K562 (cell line): Measurements from ENCODE around the gene PDLIM7. TPM values are rescaled to one million over a fixed set of nuclear protein-coding genes. Genes with fewer than 3 reads are reported as not detected.
A peak's percentile ranks its signal among the peaks of the same experiment; 100 is the strongest.

Source experiments
- ATAC-seq: fragments of 200-7000 bp; cut with Tn5 transposase; 3 replicates; pipeline ENCODE4 v1.9.1; 2020; ENCODE audit warnings: moderate library complexity
- BruUV-seq: library from RNA; stranded (reverse); fragments of 400-500 nt; replicated peaks from 2 replicates; lab custom pipeline; 2021; lab: Mats Ljungman, UMichigan
- CTCF ChIA-PET: fragments of 300-600 bp; formaldehyde crosslinking; extraction: SDS; loops from one replicate; lab custom pipeline; 2021; ENCODE audit warnings: low intra/inter-chr PET ratio; lab: Yijun Ruan, JAX
- POLR2A ChIA-PET: fragments of 300-600, 350-650 bp; sonication (Branson Sonifier 250); formaldehyde crosslinking; extraction: SDS; loops from one replicate; lab custom pipeline; 2021; ENCODE audit warnings: antibody characterized with exemption, inconsistent platforms; lab: Yijun Ruan, JAX
- DNase-seq, 4 experiments: peaks; one replicate each; pipeline versions ENCODE4 v3.0.0 to v3.0.0-alpha.2; 2011 to 2018; ENCODE audit warnings: low spot score in 3 of 4, mixed read lengths in 3 of 4; ENCODE audit errors: extremely low read depth in 1 of 4
- FAIRE-seq: peaks from 2 replicates; lab custom pipeline; 2011; peaks lifted over from hg19 to GRCh38; lab: Jason Lieb, UNC
- H2AFZ ChIP-seq: 2 replicates; pipeline ENCODE4 v1.6.0; 2011; ENCODE audit warnings: low read depth, low read length, control low read depth, inconsistent platforms
- H3K27ac ChIP-seq: fragments of 200-600 bp; 3 replicates; pipeline ENCODE4 v1.8.0; 2011; ENCODE audit warnings: low read depth, mild to moderate bottlenecking, control low read depth, inconsistent platforms, low read length, moderate library complexity, mixed read lengths; ENCODE audit errors: extremely low read depth
- H3K27me3 ChIP-seq, 2 experiments: fragments of 300-600 bp in 1 of 2; 2 replicates in 1 of 2; 3 replicates in 1 of 2; pipeline versions ENCODE4 v1.6.0 to v1.8.0; 2011; ENCODE audit warnings: inconsistent platforms in 2 of 2, low read length in 2 of 2, mild to moderate bottlenecking in 1 of 2, mixed read lengths in 1 of 2, moderate library complexity in 1 of 2; ENCODE audit not compliant: control insufficient read depth in 2 of 2, insufficient read depth in 2 of 2
- H3K36me3 ChIP-seq: fragments of 300-600 bp; 3 replicates; pipeline ENCODE4 v1.8.0; 2011; ENCODE audit warnings: mild to moderate bottlenecking, low read length, inconsistent platforms; ENCODE audit not compliant: control insufficient read depth, insufficient read depth
- H3K4me1 ChIP-seq, 2 experiments: fragments of 200-600 bp in 1 of 2; replicated peaks in 1 of 2; 2 replicates in 1 of 2; 3 replicates in 1 of 2; pipeline versions ENCODE4 v1.5.1 to v1.8.0; 2011; ENCODE audit warnings: inconsistent platforms in 2 of 2, low read length in 2 of 2, mild to moderate bottlenecking in 1 of 2, mixed read lengths in 1 of 2, moderate library complexity in 1 of 2; ENCODE audit not compliant: control insufficient read depth in 2 of 2, insufficient read depth in 2 of 2
- H3K4me2 ChIP-seq: 2 replicates; pipeline ENCODE4 v1.6.1; 2011; ENCODE audit warnings: low read length, control low read depth, inconsistent platforms, mixed read lengths; ENCODE audit not compliant: insufficient read depth
- H3K4me3 ChIP-seq: fragments of 200-600 bp; sonication (generic), shearing (Covaris generic); 2 replicates; pipeline ENCODE4 v1.5.1; 2016; ENCODE audit warnings: control low read depth, inconsistent platforms
- H3K79me2 ChIP-seq: fragments of 200-600 bp; 3 replicates; pipeline ENCODE4 v1.8.0; 2011; ENCODE audit warnings: low read length, inconsistent platforms; ENCODE audit not compliant: control insufficient read depth, insufficient read depth
- H3K9ac ChIP-seq, 2 experiments: 2 replicates each; pipeline versions ENCODE4 v1.6.0 to v1.6.1; 2011; ENCODE audit warnings: low read depth in 2 of 2, low read length in 2 of 2, control low read depth in 1 of 2, inconsistent platforms in 1 of 2, mild to moderate bottlenecking in 1 of 2, mixed read lengths in 1 of 2; ENCODE audit not compliant: insufficient read depth in 1 of 2
- H3K9me1 ChIP-seq: one replicate; pipeline ENCODE4 v1.6.0; 2011; ENCODE audit warnings: inconsistent platforms, mild to moderate bottlenecking, low read length, moderate library complexity; ENCODE audit not compliant: control insufficient read depth, insufficient read depth
- H3K9me3 ChIP-seq: replicated peaks from 2 replicates; pipeline ENCODE4 v1.5.1; 2011; ENCODE audit warnings: low read depth, low read length, inconsistent platforms; ENCODE audit not compliant: control insufficient read depth, insufficient read depth
- H4K20me1 ChIP-seq: replicated peaks from 2 replicates; pipeline ENCODE4 v1.6.1; 2011; ENCODE audit warnings: low read length, inconsistent platforms, mixed read lengths; ENCODE audit not compliant: control insufficient read depth, insufficient read depth
- ARNT ChIP-seq, 2 experiments: fragments of 450-650 bp; IDR thresholded peaks; 2 replicates each; pipeline ENCODE4 v1.6.1; 2016; ENCODE audit warnings: mild to moderate bottlenecking in 1 of 2
- HDAC1 ChIP-seq, 2 experiments: fragments of 450-650 bp; IDR thresholded peaks; 2 replicates each; pipeline ENCODE4 v1.6.1; 2016 to 2017; ENCODE audit warnings: inconsistent platforms in 1 of 2, mild to moderate bottlenecking in 1 of 2, moderate library complexity in 1 of 2
- HDAC2 ChIP-seq: fragments of 450-650 bp; IDR thresholded peaks from 2 replicates; pipeline ENCODE4 v1.6.1; 2016; ENCODE audit warnings: mild to moderate bottlenecking
- JUNB ChIP-seq: fragments of 450-650 bp; formaldehyde crosslinking; conservative IDR thresholded peaks from 2 replicates; pipeline ENCODE4 v1.4.0; 2020; ENCODE audit warnings: mild to moderate bottlenecking
- KAT8 ChIP-seq: fragments of 450-650 bp; IDR thresholded peaks from 2 replicates; pipeline ENCODE4 v1.6.1; 2016; ENCODE audit warnings: low read depth, mild to moderate bottlenecking
- MBD2 ChIP-seq: sonication (generic); IDR thresholded peaks from 2 replicates; pipeline ENCODE4 v1.6.1; 2016; ENCODE audit warnings: low read depth, borderline replicate concordance
- MEF2A ChIP-seq: IDR thresholded peaks from 2 replicates; pipeline ENCODE4 v1.6.1; 2011; ENCODE audit warnings: low read depth, mild to moderate bottlenecking, low read length, moderate library complexity; ENCODE audit not compliant: control insufficient read depth
- POLR2G ChIP-seq: fragments of 200-400 bp; formaldehyde crosslinking; IDR thresholded peaks from 2 replicates; pipeline ENCODE4 v1.6.1; 2017; ENCODE audit warnings: low read depth, mild to moderate bottlenecking, antibody characterized with exemption, low read length, moderate library complexity
- PYGO2 ChIP-seq: fragments of 450-650 bp; IDR thresholded peaks from 2 replicates; pipeline ENCODE4 v1.6.1; 2016; ENCODE audit warnings: mild to moderate bottlenecking, missing genetic modification characterization, moderate library complexity, missing compliant biosample characterization
- RB1 ChIP-seq: fragments of 450-650 bp; IDR thresholded peaks from 2 replicates; pipeline ENCODE4 v1.6.1; 2017; ENCODE audit warnings: low read depth, mild to moderate bottlenecking
- TARDBP ChIP-seq: fragments of 450-650 bp; IDR thresholded peaks from 2 replicates; pipeline ENCODE4 v1.6.1; 2016
- XRCC3 ChIP-seq: fragments of 450-650 bp; IDR thresholded peaks from 2 replicates; pipeline ENCODE4 v1.6.1; 2017; ENCODE audit warnings: mild to moderate bottlenecking, moderate library complexity
- WGBS: fragments of 100-300 bp; shearing (Covaris generic); methylation state at CpG from one replicate; pipeline ENCODE4 v1.1.6; 2016; ENCODE audit warnings: low coverage, mixed read lengths; ENCODE audit not compliant: insufficient coverage; ENCODE audit errors: missing lambda C conversion rate; 5-methylcytosine and 5-hydroxymethylcytosine counted together
- in situ Hi-C: fragments of 300-500 bp; cut with MboI; formaldehyde crosslinking; loops from 4 replicates; pipeline ENCODE4 v1.15.0; 2018; ENCODE audit warnings: inconsistent platforms, mixed read lengths
- intact Hi-C: fragments of 100-400 bp; cut with micrococcal nuclease; formaldehyde crosslinking; loops from 2 replicates; pipeline ENCODE4 v1.14.2; 2022
- polyA plus RNA-seq, 8 experiments: library from polyadenylated mRNA; depleted of rRNA in 4 of 8; stranded (reverse) in 5 of 8; unstranded in 3 of 8; fragments of >200 nt; fragmentation: Nextera tagmentation in 2 of 8; fragmentation: Illumina TruSeq in 1 of 8; extraction: Ambion mirVana in 2 of 8; extraction: Trizol in 1 of 8; gene quantifications; 2 replicates each; pipeline versions ENCODE4 v1.2.1 to v1.2.3, GENCODE V29; 2011 to 2014; ENCODE audit warnings: inconsistent platforms in 1 of 8, missing spikeins in 1 of 8
- total RNA-seq, 7 experiments: library from RNA; depleted of rRNA in 6 of 7; stranded (reverse); fragments of >200 nt in 6 of 7; fragmentation: Illumina TruSeq in 2 of 7; extraction: Trizol in 2 of 7; gene quantifications; 2 replicates each; pipeline versions ENCODE4 v1.2.1 to v1.2.3, GENCODE V29; 2011 to 2021; ENCODE audit warnings: low replicate concordance in 1 of 7
- TF ChIP-seq, protein P1 (sequence below), 2 experiments: fragments of 450-650 bp; IDR thresholded peaks; 2 replicates each; pipeline ENCODE4 v1.6.1; 2018; ENCODE audit warnings: mild to moderate bottlenecking in 2 of 2, low read depth in 1 of 2; ENCODE audit not compliant: partially characterized antibody in 2 of 2
- TF ChIP-seq, protein P2 (sequence below): sonication (generic); formaldehyde crosslinking; IDR thresholded peaks from 2 replicates; pipeline ENCODE4 v1.8.0; 2023; ENCODE audit warnings: mild to moderate bottlenecking, missing genetic modification reagents

The PDLIM7 gene
- total and polyA plus RNA-seq, 9 of the 15 experiments (the other 6 are each of a cell fraction or from before 2014, with no cell fraction given), result 2.1 to 124 (median 32.6) TPM

DNA sequence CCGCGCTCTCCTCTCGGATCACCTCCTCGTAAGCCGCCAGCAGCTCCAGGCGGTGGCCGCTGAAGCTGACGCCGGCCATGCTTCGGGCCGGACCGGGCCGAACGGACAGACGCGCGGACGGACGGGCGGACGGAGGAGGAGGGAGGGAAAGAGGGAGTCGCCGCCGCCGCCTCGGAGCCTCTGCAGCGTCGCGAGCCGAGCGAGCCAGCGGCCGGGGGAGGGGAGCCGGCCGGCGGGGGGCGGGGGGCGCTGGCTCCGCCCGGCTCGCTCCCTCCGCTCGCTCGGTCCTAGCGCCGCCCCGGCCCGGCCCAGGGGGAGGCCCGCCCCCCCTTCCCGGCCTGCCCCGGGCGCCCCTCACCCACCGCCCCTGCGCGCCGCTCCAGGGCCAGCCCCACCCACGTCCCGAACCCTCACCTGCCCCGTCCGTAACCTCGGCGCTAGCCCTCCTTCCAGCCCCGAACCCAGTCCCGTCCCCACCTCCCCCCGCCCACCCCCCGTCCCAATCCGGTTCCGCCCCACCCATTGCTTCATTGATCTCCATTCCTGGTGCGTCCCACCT, 23.9 kb downstream of the PDLIM7 start, which contains the start of gene DBN1 (continued):
- TF ChIP-seq, protein P1, sequence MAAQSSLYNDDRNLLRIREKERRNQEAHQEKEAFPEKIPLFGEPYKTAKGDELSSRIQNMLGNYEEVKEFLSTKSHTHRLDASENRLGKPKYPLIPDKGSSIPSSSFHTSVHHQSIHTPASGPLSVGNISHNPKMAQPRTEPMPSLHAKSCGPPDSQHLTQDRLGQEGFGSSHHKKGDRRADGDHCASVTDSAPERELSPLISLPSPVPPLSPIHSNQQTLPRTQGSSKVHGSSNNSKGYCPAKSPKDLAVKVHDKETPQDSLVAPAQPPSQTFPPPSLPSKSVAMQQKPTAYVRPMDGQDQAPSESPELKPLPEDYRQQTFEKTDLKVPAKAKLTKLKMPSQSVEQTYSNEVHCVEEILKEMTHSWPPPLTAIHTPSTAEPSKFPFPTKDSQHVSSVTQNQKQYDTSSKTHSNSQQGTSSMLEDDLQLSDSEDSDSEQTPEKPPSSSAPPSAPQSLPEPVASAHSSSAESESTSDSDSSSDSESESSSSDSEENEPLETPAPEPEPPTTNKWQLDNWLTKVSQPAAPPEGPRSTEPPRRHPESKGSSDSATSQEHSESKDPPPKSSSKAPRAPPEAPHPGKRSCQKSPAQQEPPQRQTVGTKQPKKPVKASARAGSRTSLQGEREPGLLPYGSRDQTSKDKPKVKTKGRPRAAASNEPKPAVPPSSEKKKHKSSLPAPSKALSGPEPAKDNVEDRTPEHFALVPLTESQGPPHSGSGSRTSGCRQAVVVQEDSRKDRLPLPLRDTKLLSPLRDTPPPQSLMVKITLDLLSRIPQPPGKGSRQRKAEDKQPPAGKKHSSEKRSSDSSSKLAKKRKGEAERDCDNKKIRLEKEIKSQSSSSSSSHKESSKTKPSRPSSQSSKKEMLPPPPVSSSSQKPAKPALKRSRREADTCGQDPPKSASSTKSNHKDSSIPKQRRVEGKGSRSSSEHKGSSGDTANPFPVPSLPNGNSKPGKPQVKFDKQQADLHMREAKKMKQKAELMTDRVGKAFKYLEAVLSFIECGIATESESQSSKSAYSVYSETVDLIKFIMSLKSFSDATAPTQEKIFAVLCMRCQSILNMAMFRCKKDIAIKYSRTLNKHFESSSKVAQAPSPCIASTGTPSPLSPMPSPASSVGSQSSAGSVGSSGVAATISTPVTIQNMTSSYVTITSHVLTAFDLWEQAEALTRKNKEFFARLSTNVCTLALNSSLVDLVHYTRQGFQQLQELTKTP (IDR thresholded peaks at IDR 0.05; ENCODE audit: low read depth in 1 of 2, partially characterized antibody in 2 of 2), result no peak

DNA sequence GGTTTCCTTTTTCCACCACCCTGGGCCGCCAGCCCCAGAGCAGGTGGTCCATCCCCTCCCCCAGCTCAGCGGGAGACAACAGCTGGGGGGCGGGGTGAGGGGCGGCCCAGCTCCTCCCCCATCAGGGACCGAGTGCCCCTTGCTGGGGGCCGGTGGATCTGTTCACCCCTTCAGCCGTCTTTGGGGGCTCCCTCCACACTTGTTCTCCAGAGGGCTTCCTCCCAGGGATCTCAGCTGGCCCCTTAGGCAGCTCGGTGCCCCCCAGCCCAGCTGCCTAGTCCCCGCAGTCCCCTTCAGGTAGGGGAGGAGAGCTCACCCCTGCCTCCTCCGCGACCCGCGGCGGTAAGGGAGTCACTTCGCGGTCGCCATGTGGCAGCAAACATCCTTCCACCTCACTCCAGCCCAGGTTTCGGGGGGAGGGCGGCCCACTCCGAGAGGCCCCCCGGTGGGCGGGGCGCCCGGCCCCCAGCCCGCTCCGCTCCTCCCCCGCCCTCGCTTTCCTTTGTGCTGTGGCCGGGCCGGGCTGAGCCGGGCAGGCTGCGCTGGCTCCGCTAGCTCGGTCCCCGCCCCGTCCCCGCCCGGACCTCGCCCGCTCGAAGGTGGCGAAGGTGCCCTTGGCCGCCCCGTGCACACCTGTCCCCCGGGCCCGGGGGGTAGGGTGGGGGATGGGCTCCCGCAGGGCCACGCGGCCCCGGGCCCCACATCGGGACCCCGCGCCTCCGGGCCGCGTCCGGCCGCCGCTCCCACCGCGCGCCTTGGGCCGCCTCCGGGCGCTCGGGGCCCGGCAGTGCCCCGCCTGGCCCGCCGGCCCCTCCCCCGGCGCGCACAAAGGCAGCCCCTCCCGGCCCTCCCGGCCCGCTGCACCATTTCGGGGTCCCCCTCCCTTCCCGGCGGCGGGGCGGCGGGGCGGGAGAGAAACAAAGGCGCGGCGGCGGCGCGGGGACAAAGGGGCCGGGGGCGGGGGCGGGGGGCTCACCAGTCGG, 24.7 kb downstream of the PDLIM7 start:
- ATAC-seq (peak; percentile 61), DNase-seq (peak; percentile 60 to 88 (median 82)), FAIRE-seq (no peak)
- Histone ChIP-seq H3K4me2 (peak overlapping the region; percentile 82), H2AFZ (peak overlapping the region; percentile 68), H3K4me3 (peak overlapping the region; percentile 65), H3K4me1 (peaks cover 21 to 67% of the 10 kb centered on the region in 2 experiments), H3K9me3 (no peaks in the 10 kb centered on the region), H3K9me1 (no peaks in the 10 kb centered on the region), H3K9ac (peak overlapping the region; percentile 77 to 97), H3K27me3 (no peaks in the 10 kb centered on the region), H3K36me3 (peaks cover 29% of the 10 kb centered on the region; the same call in 1 of the 3 replicates), H3K27ac (peak overlapping the region; percentile 79), H3K79me2 (peaks cover 36% of the 10 kb centered on the region), H4K20me1 (no peaks in the 10 kb centered on the region; the same call in 1 of the 2 replicates)
- TSS peak; percentile 39 for BruUV-seq
- 0% methylated on average over 23 of the region's 93 CpGs for WGBS
- CTCF ChIA-PET, result interaction anchor here (0.6 kb wide), 2 partner anchors 19 kb away, joined by 3 read pairs; no protein-coding TSS in a partner anchor
- POLR2A ChIA-PET, result interaction anchor here (0.7 to 1.7 kb wide), 5 partner anchors 17 to 23 kb away, joined by 3 to 10 read pairs (median 4); no protein-coding TSS in a partner anchor
- in situ Hi-C loops (no loop called here), intact Hi-C loops (no loop called here)
- TF ChIP-seq ARNT (IDR thresholded peaks at IDR 0.05) (no peak), POLR2G (peak; percentile 78), PYGO2 (tag) (no peak), HDAC1 (IDR thresholded peaks at IDR 0.05) (peak in 1 of 2 experiments; percentile 18; a peak in 1 of 4 replicates), HDAC2 (no peak), RB1 (0 out of 2 replicates have a peak, but pooled peaks have one; percentile 13), XRCC3 (no peak), MEF2A (no peak), JUNB (CRISPR knock-in tag) (no peak), MBD2 (no peak), TARDBP (no peak), KAT8 (no peak)
- TF ChIP-seq, protein P2, sequence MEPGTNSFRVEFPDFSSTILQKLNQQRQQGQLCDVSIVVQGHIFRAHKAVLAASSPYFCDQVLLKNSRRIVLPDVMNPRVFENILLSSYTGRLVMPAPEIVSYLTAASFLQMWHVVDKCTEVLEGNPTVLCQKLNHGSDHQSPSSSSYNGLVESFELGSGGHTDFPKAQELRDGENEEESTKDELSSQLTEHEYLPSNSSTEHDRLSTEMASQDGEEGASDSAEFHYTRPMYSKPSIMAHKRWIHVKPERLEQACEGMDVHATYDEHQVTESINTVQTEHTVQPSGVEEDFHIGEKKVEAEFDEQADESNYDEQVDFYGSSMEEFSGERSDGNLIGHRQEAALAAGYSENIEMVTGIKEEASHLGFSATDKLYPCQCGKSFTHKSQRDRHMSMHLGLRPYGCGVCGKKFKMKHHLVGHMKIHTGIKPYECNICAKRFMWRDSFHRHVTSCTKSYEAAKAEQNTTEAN (CRISPR knock-in tag), result no peak
